ENCODE results near the gene GNA12.
A peak's percentile ranks its signal among the peaks of the same experiment; 100 is the strongest.

Gene GNA12

DNA sequence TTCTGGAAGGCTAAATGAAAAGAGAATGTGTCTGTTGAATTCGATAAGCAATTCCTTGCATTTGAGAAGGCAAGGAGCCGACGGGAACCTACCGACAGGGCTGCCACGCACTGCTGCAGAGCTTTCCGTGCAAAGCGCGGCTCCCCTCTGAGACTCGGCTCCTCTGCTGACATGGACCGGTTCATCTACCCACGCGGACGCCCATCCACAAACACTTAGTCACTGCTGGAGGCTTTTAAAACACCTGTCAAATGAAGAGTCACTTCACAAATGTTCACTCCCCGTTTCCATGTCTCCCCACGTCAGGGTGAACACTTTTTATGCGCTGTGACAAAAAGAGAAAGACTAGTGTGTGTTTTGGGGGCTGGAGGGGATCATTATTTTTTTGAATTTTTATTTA lies 124.1 kb downstream of the GNA12 start:
- TF ChIP-seq, protein P1, sequence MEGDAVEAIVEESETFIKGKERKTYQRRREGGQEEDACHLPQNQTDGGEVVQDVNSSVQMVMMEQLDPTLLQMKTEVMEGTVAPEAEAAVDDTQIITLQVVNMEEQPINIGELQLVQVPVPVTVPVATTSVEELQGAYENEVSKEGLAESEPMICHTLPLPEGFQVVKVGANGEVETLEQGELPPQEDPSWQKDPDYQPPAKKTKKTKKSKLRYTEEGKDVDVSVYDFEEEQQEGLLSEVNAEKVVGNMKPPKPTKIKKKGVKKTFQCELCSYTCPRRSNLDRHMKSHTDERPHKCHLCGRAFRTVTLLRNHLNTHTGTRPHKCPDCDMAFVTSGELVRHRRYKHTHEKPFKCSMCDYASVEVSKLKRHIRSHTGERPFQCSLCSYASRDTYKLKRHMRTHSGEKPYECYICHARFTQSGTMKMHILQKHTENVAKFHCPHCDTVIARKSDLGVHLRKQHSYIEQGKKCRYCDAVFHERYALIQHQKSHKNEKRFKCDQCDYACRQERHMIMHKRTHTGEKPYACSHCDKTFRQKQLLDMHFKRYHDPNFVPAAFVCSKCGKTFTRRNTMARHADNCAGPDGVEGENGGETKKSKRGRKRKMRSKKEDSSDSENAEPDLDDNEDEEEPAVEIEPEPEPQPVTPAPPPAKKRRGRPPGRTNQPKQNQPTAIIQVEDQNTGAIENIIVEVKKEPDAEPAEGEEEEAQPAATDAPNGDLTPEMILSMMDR (IDR thresholded peaks at IDR 0.05; ENCODE audit: extremely low read depth, missing control alignments) = no peak
- DNase-seq (ENCODE audit: low spot score) = no peak

DNA sequence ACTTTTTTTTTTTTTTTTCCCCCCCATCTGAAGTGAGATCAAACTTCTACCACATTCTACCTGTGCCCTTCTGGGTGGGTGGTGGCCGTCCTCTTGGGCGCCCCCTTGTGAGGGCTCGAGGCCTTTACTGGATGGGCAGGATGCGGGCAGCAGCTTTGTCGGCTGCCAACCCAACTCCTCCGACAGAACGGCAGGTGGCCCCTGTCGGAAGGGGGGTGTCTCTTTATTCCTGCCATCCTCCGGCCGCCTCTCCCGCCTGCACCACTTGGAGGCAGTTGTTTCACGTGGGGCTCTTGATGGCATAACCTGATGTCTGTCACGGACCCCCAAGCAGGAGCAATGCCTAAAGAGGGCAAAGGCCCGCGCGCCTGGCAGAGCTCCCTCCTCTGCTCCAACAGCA lies 125.1 kb downstream of the GNA12 start:
- peak; percentile 76 for DNase-seq (ENCODE audit: low spot score)
- TF ChIP-seq, protein P1 (IDR thresholded peaks at IDR 0.05; ENCODE audit: extremely low read depth, missing control alignments) = peak; percentile 42

DNA sequence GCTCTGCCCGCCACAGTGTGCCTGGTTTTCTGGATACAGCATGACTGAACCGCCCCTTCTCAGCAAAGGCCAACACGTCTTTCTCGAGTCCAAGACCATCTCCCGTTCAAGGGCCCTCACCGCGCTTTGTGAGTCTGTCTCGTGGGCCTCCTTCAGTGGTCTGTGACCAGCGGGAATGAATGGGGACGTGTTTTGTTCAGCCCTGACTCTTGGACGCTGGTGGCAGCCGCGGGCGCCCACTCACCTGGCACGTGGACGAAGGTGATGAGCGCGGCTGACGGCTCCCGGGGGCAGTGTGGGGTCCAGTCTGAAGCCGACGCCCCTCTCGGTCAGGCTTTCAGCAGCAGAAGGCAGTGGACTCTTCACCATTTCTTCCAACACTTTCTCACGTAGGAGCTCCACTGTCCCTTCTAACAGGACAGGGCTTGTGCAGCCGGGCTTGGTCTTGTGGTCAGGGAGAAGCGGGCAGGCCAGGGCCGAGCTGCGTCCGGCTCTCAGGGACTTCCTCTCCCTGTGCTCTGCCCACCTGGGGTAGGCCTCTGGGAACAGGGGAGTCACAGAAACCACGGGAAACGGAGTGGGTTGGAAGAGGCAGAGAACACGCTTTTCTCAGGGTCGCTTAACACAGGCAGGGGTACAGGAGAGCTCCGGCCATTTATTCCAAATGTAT lies 125.7 kb downstream of the GNA12 start:
- TF ChIP-seq, protein P1 (IDR thresholded peaks at IDR 0.05; ENCODE audit: extremely low read depth, missing control alignments) = no peak
- DNase-seq (ENCODE audit: low spot score) = no peak

DNA sequence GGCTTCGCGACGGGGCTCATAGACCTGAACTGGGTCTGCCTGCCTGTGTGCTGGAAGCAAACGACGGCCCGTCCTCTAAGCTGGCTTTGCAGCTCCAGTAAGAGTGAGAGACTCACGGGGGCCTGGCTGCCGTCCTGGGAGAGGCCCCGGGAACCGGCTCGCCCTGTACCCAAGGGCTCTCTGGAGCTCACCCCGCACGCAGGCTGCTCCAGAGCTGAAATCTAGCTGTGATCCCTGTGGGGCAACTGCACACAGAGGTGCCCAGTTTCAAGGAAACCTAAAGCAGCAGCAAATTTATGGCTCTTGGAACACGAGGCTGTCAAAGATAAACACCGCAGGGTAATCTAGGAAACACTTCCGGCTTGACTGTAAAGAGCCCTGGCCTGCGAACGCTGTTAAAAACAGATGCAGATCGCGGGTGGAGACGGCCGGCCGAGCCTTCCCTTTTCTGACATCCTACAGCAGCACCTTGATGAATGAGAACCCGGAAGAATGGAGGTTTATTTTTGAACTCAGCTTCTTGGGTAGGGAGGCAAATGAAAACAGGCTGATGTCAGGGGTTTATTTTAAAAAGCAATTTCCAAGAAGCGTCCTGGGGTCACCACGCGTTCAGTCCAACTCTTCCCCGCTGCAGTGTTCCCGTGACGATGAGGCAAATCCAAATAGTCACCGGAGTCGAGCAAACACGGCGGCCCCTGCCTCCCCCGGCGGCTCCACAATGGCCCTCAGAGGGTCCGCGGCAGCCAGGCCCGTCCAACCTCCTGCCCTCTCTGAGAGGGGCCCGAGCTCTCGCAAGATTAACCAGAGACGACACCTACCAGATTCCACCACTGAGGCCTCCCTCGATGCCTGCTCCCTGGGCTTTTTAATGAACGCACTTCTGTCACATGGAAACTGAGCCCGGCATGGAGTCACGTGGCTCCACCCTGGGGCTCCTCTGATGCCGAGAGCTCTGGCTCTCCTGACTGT lies 126.5 kb downstream of the GNA12 start:
- TF ChIP-seq, protein P1 (IDR thresholded peaks at IDR 0.05; ENCODE audit: extremely low read depth, missing control alignments) = no peak
- DNase-seq (ENCODE audit: low spot score) = no peak

DNA sequence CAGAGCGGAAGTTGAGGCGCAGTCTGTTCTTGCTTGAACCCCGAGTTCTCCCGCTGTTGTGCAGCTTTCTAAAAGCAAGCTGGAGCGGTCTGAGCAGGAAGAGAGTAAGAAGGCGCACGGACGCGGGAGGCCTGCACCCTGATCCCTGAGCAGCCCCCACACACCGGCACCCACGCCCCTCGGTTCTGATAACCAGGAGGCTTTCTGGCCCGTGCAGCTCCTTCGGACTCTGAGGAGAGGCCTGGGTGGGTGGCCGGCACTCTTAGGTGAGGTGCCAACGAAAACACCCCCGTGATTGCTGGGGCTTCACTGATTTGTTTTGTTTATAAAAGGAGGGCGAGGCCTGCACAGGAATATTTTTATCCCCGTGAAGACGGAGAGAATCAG lies 127.2 kb downstream of the GNA12 start:
- TF ChIP-seq, protein P1 (IDR thresholded peaks at IDR 0.05; ENCODE audit: extremely low read depth, missing control alignments) = no peak
- DNase-seq (ENCODE audit: low spot score) = no peak

DNA sequence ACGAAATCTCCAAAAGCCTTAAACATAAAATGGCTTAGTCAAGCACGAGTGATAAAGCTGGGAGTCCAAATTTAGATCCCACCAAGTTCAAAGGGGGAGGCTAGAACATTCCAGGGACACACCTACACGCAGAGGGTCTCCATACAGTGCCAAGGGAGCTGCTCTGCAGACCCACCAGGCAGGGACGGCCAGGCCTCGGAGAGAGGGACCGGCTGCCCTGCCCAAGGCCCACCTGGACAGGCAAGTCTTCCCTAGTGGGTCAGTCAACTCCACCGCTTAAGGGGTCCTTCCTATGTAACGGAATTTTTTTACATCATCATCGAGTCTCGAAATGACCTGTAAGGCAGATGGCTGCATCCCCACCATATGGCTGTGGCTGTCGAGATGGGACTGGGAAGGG lies 127.6 kb downstream of the GNA12 start:
- DNase-seq (ENCODE audit: low spot score) = no peak
- TF ChIP-seq, protein P1 (IDR thresholded peaks at IDR 0.05; ENCODE audit: extremely low read depth, missing control alignments) = no peak
